Measurements from ENCODE around the gene CSNK2A3. TPM values are rescaled to one million over a fixed set of nuclear protein-coding genes. Genes with fewer than 3 reads are reported as not detected.

The CSNK2A3 gene
- total RNA-seq, 1 donor from 2014 or later, result 5.5 TPM

GRCh38 chr11:11335043-11335442 is 18.0 kb downstream of the CSNK2A3 start:
- no peak for DNase-seq

DNA sequence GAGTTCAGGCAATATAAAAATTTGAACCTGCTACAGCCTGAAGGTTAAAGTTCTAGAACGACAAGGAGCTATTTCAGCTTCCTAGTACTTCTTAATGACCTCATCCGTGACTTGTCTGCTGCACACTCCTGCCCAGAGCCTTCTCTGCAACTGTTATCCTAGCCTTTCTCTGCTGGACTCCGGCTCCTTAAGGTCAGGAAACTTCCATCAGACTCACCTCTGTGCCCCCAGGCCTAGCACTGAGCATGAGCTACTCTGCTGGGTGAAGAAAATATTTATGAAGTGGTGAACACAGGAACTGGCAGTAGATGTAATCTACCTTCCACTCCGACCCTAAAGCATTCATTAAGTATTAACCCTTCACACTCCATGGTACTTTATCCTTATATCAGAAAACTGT is 18.4 kb downstream of the CSNK2A3 start:
- no peak for DNase-seq

DNA sequence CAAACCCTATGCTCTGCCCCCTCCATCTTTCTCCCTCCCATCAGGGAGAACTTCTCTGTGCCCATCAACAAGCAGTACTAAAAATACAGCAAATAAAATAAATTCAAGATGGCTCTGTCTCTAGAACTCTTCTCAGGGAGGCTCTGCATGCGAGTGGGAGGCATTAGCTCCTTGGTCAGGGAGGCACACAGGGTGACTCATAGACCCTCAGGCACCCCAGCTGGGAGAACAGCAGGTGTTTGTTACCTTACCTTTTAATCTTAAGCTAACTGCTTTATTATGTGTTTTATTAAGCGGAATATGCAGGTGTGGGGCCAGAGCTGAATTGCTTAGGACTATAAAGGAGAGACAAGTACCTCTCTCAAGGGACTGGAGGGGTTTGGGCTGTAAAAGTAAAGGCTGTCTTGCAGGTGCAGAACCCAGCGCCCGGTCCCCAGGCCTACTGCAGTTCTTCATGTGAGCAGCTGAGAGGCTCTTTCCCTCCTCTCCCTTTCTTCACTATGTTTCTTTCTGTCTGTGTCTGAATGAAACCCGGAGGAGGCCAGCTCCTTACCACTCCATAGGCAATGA is 20.8 kb downstream of the CSNK2A3 start:
- DNase-seq, result no peak

DNA sequence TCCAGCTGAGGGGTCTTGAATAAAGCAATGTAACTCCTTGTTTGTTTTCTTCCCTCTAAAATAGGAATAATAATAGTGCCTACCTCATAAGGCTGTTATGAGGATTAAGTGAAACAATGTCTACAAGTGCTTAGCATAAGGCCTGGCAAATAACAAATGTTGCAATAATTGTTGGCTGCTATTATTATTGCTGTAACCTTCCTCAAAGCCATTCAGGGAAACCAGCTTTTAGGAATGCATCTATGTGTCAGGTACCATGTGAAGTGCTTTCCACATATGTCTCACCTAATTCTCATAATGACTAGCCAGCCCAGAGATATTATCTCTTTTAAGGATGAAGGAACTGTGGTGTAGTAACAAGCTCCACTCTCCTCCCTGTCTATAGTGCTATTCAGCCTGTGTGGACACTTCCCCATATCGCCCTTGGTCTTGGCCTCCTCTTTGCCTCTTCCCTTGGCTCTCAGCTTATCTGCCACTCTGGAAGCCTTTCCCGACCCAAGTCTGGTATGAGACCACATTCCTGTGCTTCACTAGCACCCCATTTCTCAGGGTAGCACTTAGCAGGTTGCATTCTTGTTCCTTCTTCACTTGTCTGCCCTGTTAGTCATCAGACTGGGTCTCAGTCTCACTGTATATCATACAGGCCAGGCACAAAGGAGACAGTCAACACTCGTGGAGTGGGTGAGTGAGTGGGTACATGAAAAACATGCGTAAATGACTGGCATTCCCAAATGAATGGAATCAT is 23.8 kb downstream of the CSNK2A3 start:
- DNase-seq, result no peak

GRCh38 chr11:11324090-11324489 is 29.0 kb downstream of the CSNK2A3 start:
- DNase-seq, result no peak

GRCh38 chr11:11322101-11322500 is 30.9 kb downstream of the CSNK2A3 start:
- no peak for DNase-seq

DNA sequence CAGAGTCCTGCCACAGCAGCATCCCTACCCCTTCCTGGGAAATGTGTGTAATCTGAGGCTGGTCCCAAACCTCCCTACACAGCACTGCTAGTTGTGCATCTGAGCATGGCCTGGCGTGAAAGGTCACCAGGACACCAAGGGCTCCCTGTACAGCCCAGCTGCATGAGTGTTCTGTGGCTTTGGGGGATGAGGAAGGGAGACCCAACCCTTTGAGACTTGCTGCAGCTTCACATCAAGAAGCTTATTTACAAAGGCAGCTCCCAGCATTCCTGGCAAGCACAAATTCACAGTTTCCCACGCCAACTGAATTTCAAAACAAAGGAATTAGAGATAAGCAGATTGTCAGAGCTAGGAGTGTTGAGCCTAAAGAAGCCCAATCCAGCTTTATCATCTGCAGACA is 32.2 kb downstream of the CSNK2A3 start:
- DNase-seq, result no peak

GRCh38 chr11:11318961-11319360 is 34.1 kb downstream of the CSNK2A3 start:
- DNase-seq, result no peak

GRCh38 chr11:11318461-11318860 is 34.6 kb downstream of the CSNK2A3 start:
- DNase-seq, result no peak

DNA sequence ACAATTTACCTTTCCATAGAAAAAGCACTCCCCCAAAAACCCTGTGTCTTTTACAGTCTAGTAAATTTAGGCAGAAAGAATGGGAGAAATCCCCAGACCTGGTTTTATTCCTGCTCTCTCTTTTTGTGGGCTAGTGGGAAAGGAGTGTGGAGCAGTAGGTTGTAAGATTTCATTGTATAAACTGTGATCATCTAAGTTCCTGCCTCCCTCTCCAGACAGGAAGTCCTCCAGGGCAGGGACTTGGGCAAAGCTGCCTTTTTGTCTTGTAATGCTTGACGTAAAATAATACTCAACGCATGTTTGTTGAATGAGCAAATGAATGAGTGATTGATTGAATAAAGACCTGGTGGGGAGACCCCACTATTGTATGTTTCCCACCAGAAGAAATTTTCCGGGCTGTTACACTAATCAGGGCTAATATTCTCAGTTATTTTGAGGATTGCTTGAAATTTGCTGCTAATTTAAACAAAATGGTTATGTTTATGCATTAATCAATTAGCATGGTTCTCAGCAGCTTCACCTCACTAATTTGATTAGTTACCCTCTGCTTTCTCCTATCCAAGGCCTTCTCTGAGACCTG is 36.3 kb downstream of the CSNK2A3 start:
- no peak for DNase-seq

GRCh38 chr11:11313902-11314692 is 39.0 kb downstream of the CSNK2A3 start:
- no peak for DNase-seq

DNA sequence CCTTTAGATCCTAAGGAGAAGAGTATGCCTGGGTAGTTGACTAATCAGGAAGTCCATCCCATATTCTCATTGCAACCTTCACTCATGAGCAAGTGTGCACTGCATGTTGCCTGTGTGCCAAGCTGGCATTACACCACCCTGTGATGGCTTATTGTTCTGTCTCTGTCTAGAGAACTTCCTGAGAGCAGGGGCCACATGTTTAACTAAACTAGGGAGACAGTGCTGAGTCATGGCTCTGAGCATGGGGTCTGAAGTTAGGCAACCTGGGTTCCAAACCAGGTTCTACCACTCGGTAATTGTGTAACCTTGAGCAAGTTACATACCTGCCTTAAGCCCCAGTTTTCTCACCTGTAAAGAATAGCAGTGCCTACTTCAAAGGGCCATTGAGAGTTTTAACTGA is 39.6 kb downstream of the CSNK2A3 start:
- DNase-seq, result no peak

GRCh38 chr11:11312738-11313137 is 40.3 kb downstream of the CSNK2A3 start:
- DNase-seq, result no peak

- DNase-seq, result no peak
Measured at GRCh38 chr11:11311169-11311568, 41.9 kb downstream of the CSNK2A3 start.

GRCh38 chr11:11309906-11310305 is 43.1 kb downstream of the CSNK2A3 start:
- DNase-seq, result no peak

GRCh38 chr11:11308249-11308648 is 44.8 kb downstream of the CSNK2A3 start:
- DNase-seq, result no peak

- no peak for DNase-seq
Measured at GRCh38 chr11:11306855-11307254, 46.2 kb downstream of the CSNK2A3 start.

GRCh38 chr11:11304550-11304949 is 48.5 kb downstream of the CSNK2A3 start:
- no peak for DNase-seq

DNA sequence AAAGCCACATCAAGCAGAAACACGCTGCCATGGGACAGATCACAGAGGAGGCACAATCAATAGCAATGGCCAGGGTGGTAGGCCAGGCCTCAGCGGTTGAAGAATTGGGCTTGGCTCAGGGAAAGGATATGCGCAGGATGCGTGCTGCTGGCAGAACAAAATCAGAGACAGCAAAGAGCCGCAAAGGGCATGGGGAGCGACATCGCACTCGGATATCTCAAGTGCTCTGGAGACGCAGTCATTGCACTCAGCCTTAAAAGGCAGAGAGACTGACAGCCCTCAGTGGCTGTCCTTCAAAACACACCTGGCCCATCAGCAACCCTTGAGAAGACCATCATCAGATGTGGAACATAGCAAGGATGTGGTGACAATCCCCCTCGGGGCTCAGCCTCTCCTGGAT is 50.5 kb downstream of the CSNK2A3 start:
- DNase-seq, result no peak

Measured in occipital lobe (tissue), 2 donors.